ENCODE results near the gene CHID1.

Gene CHID1

GRCh38 chr11:830295-831117 is 80.1 kb downstream of the CHID1 start:
- H3K4me3 ChIP-seq (ENCODE audit: low read length), result peak overlapping the region; percentile 41

GRCh38 chr11:829847-830294 is 80.7 kb downstream of the CHID1 start:
- Histone ChIP-seq H3K4me2 (ENCODE audit: low read length) (peak overlapping the region; percentile 62), H3F3A (ENCODE audit: control insufficient read depth, insufficient read depth) (no peaks in the 10 kb centered on the region; the same call in 1 of the 2 replicates), H3K9me3 (ENCODE audit: control insufficient read depth, insufficient read depth, low read length) (no peaks in the 10 kb centered on the region), H3K4me1 (ENCODE audit: control insufficient read depth, low read length) (peaks cover 61% of the 10 kb centered on the region), H3K79me2 (ENCODE audit: control insufficient read depth, low read length) (no peaks in the 10 kb centered on the region), H3K36me3 (ENCODE audit: control insufficient read depth, low read length) (peaks cover 5% of the 10 kb centered on the region), H3K9me2 (replicated peaks; ENCODE audit: control insufficient read depth, low read length) (no peaks in the 10 kb centered on the region), H3K27ac (ENCODE audit: low read depth, low read length) (no peak overlapping the region), H3K4me3 (ENCODE audit: low read length) (peak overlapping the region; percentile 41), H3K27me3 (ENCODE audit: control insufficient read depth, low read length) (peaks cover 77% of the 10 kb centered on the region), H4K20me1 (ENCODE audit: control insufficient read depth, insufficient read depth, low read depth, low read length) (no peaks in the 10 kb centered on the region; the same call in 1 of the 2 replicates)
- TF ChIP-seq EZH2phosphoT487 (IDR thresholded peaks at IDR 0.05; ENCODE audit: borderline replicate concordance, low read length) (no peak), CTCF (IDR thresholded peaks at IDR 0.05; ENCODE audit: low read depth, low read length, poor library complexity, severe bottlenecking) (no peak)

More at GRCh38 chr11:830295-831117, 80.1 kb downstream of the CHID1 start:
- no peaks in the 10 kb centered on the region for H3K9me2 ChIP-seq (replicated peaks; ENCODE audit: control insufficient read depth, low read length)
- TF ChIP-seq CTCF (IDR thresholded peaks at IDR 0.05; ENCODE audit: low read depth, low read length, poor library complexity, severe bottlenecking) (no peak), EZH2phosphoT487 (IDR thresholded peaks at IDR 0.05; ENCODE audit: borderline replicate concordance, low read length) (0 out of 2 replicates have a peak, but pooled peaks have one; percentile 52)
- H3K27ac ChIP-seq (ENCODE audit: low read depth, low read length), result no peak overlapping the region
- no peaks in the 10 kb centered on the region; the same call in 1 of the 2 replicates for H3F3A ChIP-seq (ENCODE audit: control insufficient read depth, insufficient read depth)
- H3K27me3 ChIP-seq (ENCODE audit: control insufficient read depth, low read length), result peaks cover 81% of the 10 kb centered on the region
- H3K4me2 ChIP-seq (ENCODE audit: low read length), result peak overlapping the region; percentile 62
- H3K4me1 ChIP-seq (ENCODE audit: control insufficient read depth, low read length), result peaks cover 61% of the 10 kb centered on the region
- H3K79me2 ChIP-seq (ENCODE audit: control insufficient read depth, low read length), result no peaks in the 10 kb centered on the region
- H3K36me3 ChIP-seq (ENCODE audit: control insufficient read depth, low read length), result no peaks in the 10 kb centered on the region; the same call in 1 of the 2 replicates
- no peaks in the 10 kb centered on the region; the same call in 1 of the 2 replicates for H4K20me1 ChIP-seq (ENCODE audit: control insufficient read depth, insufficient read depth, low read depth, low read length)
- H3K9me3 ChIP-seq (ENCODE audit: control insufficient read depth, insufficient read depth, low read length), result no peaks in the 10 kb centered on the region

- H3K79me2 ChIP-seq (ENCODE audit: control insufficient read depth, low read length), result no peaks in the 10 kb centered on the region
- peaks cover 61% of the 10 kb centered on the region for H3K4me1 ChIP-seq (ENCODE audit: control insufficient read depth, low read length)
- TF ChIP-seq EZH2phosphoT487 (IDR thresholded peaks at IDR 0.05; ENCODE audit: borderline replicate concordance, low read length), result no peak
- TF ChIP-seq CTCF (IDR thresholded peaks at IDR 0.05; ENCODE audit: low read depth, low read length, poor library complexity, severe bottlenecking), result no peak
- H4K20me1 ChIP-seq (ENCODE audit: control insufficient read depth, insufficient read depth, low read depth, low read length), result no peaks in the 10 kb centered on the region; the same call in 1 of the 2 replicates
- no peaks in the 10 kb centered on the region for H3K9me2 ChIP-seq (replicated peaks; ENCODE audit: control insufficient read depth, low read length)
- H3F3A ChIP-seq (ENCODE audit: control insufficient read depth, insufficient read depth), result no peaks in the 10 kb centered on the region; the same call in 1 of the 2 replicates
- no peak overlapping the region for H3K27ac ChIP-seq (ENCODE audit: low read depth, low read length)
- H3K4me3 ChIP-seq (ENCODE audit: low read length), result peak overlapping the region; percentile 41
- H3K36me3 ChIP-seq (ENCODE audit: control insufficient read depth, low read length), result peaks cover 8% of the 10 kb centered on the region
- H3K4me2 ChIP-seq (ENCODE audit: low read length), result peak overlapping the region; percentile 62
- H3K9me3 ChIP-seq (ENCODE audit: control insufficient read depth, insufficient read depth, low read length), result no peaks in the 10 kb centered on the region
- H3K27me3 ChIP-seq (ENCODE audit: control insufficient read depth, low read length), result peaks cover 71% of the 10 kb centered on the region
Observed at GRCh38 chr11:829176-829846, 81.3 kb downstream of the CHID1 start.
